Liver (tissue), 9 donors: ENCODE data around the gene RRP1. TPM values are rescaled to one million over a fixed set of nuclear protein-coding genes. Genes with fewer than 3 reads are reported as not detected.

ENCODE experiments used
- DNase-seq: peaks from one replicate; pipeline ENCODE4 v3.0.0-alpha.2; 2017; ENCODE audit warnings: low spot score
- H3K27ac ChIP-seq, 2 donors: one replicate each; pipeline ENCODE4 v1.7.0; 2013; ENCODE audit warnings: inconsistent platforms in 2 of 2, low read length in 2 of 2, control low read depth in 1 of 2, low read depth in 1 of 2, mild to moderate bottlenecking in 1 of 2
- H3K27me3 ChIP-seq, 4 donors: one replicate each; pipeline versions ENCODE4 v1.6.1 to v1.7.0; 2013; ENCODE audit warnings: low read length in 3 of 4, inconsistent platforms in 1 of 4, mild to moderate bottlenecking in 1 of 4, moderate library complexity in 1 of 4; ENCODE audit not compliant: control insufficient read depth in 4 of 4, insufficient read depth in 4 of 4
- H3K36me3 ChIP-seq, 4 donors: one replicate each; pipeline versions ENCODE4 v1.6.1 to v1.7.0; 2013; ENCODE audit warnings: low read length in 3 of 4, mild to moderate bottlenecking in 3 of 4, low read depth in 1 of 4, moderate library complexity in 1 of 4; ENCODE audit not compliant: control insufficient read depth in 4 of 4, insufficient read depth in 3 of 4
- H3K4me1 ChIP-seq, 4 donors: one replicate each; pipeline versions ENCODE4 v1.6.1 to v1.7.0; 2013; ENCODE audit warnings: low read length in 3 of 4, mild to moderate bottlenecking in 3 of 4, moderate library complexity in 1 of 4; ENCODE audit not compliant: control insufficient read depth in 4 of 4, insufficient read depth in 4 of 4
- H3K4me3 ChIP-seq, 3 donors: one replicate each; pipeline versions ENCODE4 v1.6.1 to v1.7.0; 2013; ENCODE audit warnings: low read length in 3 of 3, control low read depth in 1 of 3, low read depth in 1 of 3, mild to moderate bottlenecking in 1 of 3
- H3K9ac ChIP-seq, 2 donors: one replicate each; pipeline ENCODE4 v1.7.0; 2013; ENCODE audit warnings: low read length in 2 of 2, mild to moderate bottlenecking in 2 of 2, moderate library complexity in 2 of 2, control low read depth in 1 of 2, low read depth in 1 of 2
- H3K9me3 ChIP-seq, 4 donors: one replicate each; pipeline versions ENCODE4 v1.6.1 to v1.7.0; 2013; ENCODE audit warnings: low read length in 3 of 4; ENCODE audit not compliant: control insufficient read depth in 4 of 4
- EGR1 ChIP-seq, 2 donors: IDR thresholded peaks; 2 replicates each; pipeline ENCODE4 v1.6.1; 2016 to 2018; ENCODE audit warnings: antibody characterized with exemption in 2 of 2, low read depth in 2 of 2
- FOXA1 ChIP-seq: IDR thresholded peaks from 2 replicates; pipeline ENCODE4 v1.6.1; 2016; ENCODE audit warnings: antibody characterized with exemption
- FOXA2 ChIP-seq: IDR thresholded peaks from 2 replicates; pipeline ENCODE4 v1.6.1; 2016; ENCODE audit warnings: antibody characterized with exemption
- GABPA ChIP-seq, 2 donors: IDR thresholded peaks in 1 of 2; conservative IDR thresholded peaks in 1 of 2; 2 replicates each; pipeline ENCODE4 v1.6.1; 2016; ENCODE audit warnings: antibody characterized with exemption in 2 of 2, mild to moderate bottlenecking in 1 of 2, moderate library complexity in 1 of 2
- HNF4A ChIP-seq, 2 donors: conservative IDR thresholded peaks; 2 replicates each; pipeline ENCODE4 v1.6.1; 2016; ENCODE audit warnings: antibody characterized with exemption in 2 of 2, mild to moderate bottlenecking in 2 of 2
- HNF4G ChIP-seq: IDR thresholded peaks from 2 replicates; pipeline ENCODE4 v1.6.1; 2016; ENCODE audit warnings: antibody characterized with exemption
- JUND ChIP-seq, 2 donors: IDR thresholded peaks; 2 replicates each; pipeline ENCODE4 v1.6.1; 2016; ENCODE audit warnings: antibody characterized with exemption in 2 of 2
- NR2F2 ChIP-seq: IDR thresholded peaks from 2 replicates; pipeline ENCODE4 v1.6.1; 2016; ENCODE audit warnings: antibody characterized with exemption
- RAD21 ChIP-seq, 2 donors: IDR thresholded peaks; 2 replicates each; pipeline ENCODE4 v1.6.1; 2016; ENCODE audit warnings: antibody characterized with exemption in 2 of 2, mild to moderate bottlenecking in 2 of 2
- RXRA ChIP-seq, 2 donors: IDR thresholded peaks; 2 replicates each; pipeline ENCODE4 v1.6.1; 2017 to 2018; ENCODE audit warnings: antibody characterized with exemption in 2 of 2, mild to moderate bottlenecking in 1 of 2
- SP1 ChIP-seq: IDR thresholded peaks from 2 replicates; pipeline ENCODE4 v1.6.1; 2018; ENCODE audit warnings: antibody characterized with exemption, mild to moderate bottlenecking
- TAF1 ChIP-seq: conservative IDR thresholded peaks from 2 replicates; pipeline ENCODE4 v1.6.1; 2016; ENCODE audit warnings: antibody characterized with exemption, mild to moderate bottlenecking
- YY1 ChIP-seq: IDR thresholded peaks from 2 replicates; pipeline ENCODE4 v1.6.1; 2016; ENCODE audit warnings: antibody characterized with exemption, mild to moderate bottlenecking
- WGBS: extraction: QIAGEN DNeasy Blood & Tissue Kit; methylation state at CpG from one replicate; pipeline ENCODE4 v1.1.7; 2013; 5-methylcytosine and 5-hydroxymethylcytosine counted together
- polyA plus RNA-seq, 2 donors: library from polyadenylated mRNA; stranded (reverse) in 1 of 2; unstranded in 1 of 2; fragments of 200-250 nt in 1 of 2; fragments of >200 nt in 1 of 2; fragmentation: Nextera tagmentation in 1 of 2; extraction: Ambion mirVana in 1 of 2; gene quantifications; one replicate each; pipeline versions ENCODE4 v1.2.1 to v1.2.3, GENCODE V29; 2013 to 2015
- total RNA-seq, 2 donors: library from RNA; depleted of rRNA; stranded (reverse); fragments of >200 nt; gene quantifications; one replicate each; pipeline ENCODE4 v1.2.3, GENCODE V29; 2014
- TF ChIP-seq, protein P1 (sequence below): IDR thresholded peaks from 2 replicates; pipeline ENCODE4 v1.6.1; 2016; ENCODE audit warnings: antibody characterized with exemption
- TF ChIP-seq, protein P2 (sequence below): IDR thresholded peaks from 2 replicates; pipeline ENCODE4 v1.6.1; 2016; ENCODE audit warnings: antibody characterized with exemption, mild to moderate bottlenecking
- TF ChIP-seq, protein P3 (sequence below): IDR thresholded peaks from 2 replicates; pipeline ENCODE4 v1.6.1; 2016; ENCODE audit warnings: antibody characterized with exemption
- TF ChIP-seq, protein P4 (sequence below): fragments of 150-350 bp; IDR thresholded peaks from 2 replicates; pipeline ENCODE4 v1.5.1; 2017; ENCODE audit warnings: improper control_type of control experiment, low read depth, low read length; ENCODE audit not compliant: missing input control
- TF ChIP-seq, protein P5 (sequence below): IDR thresholded peaks from 2 replicates; pipeline ENCODE4 v1.6.1; 2016; ENCODE audit warnings: antibody characterized with exemption
- donor health status: healthy.
- donor health status: healthy.
- donor health status: healthy.
- donor health status: healthy.
- donor health status: healthy.

RRP1 gene
- total and polyA plus RNA-seq, 4 donors, result 5.4 to 15.0 (median 7.7) TPM

DNA sequence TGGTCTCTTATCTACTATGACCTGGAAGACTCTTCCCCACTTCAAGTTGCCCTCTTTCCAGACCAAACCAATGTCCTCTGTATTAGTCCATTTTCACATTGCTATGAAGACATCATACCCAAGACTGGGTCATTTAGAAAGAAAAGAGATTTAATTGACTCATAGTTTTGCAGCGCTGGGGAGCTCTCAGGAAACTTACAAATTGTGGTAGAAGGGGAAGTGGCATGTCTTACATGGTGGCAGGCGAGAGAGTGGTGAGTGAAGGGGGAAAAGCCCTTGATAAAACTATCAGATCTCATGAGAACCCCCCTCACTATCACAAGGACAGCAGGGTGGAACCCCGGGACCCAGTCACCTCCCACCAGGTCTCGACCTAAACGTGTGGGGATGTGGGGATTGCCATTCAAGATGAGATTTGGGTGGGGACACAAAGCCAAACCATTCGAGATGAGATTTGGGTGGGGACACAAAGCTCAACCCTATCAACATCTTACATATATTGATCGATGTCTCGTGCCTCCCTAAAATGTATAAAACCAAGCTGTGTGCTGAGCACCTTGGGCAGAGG, 61.4 kb downstream of the RRP1 start:
- H3K4me3 ChIP-seq, result no peak overlapping the region
- no peak overlapping the region for H3K27ac ChIP-seq
- no peaks in the 10 kb centered on the region for H3K9me3 ChIP-seq
- TF ChIP-seq GABPA (IDR thresholded peaks at IDR 0.05 in 1 of 2, conservative IDR thresholded peaks at IDR 0.05 in 1 of 2) (no peak), EGR1 (IDR thresholded peaks at IDR 0.05; ENCODE audit: low read depth in 2 of 2) (no peak), SP1 (no peak), YY1 (no peak), RXRA (IDR thresholded peaks at IDR 0.05) (no peak), NR2F2 (no peak), JUND (IDR thresholded peaks at IDR 0.05) (no peak), TAF1 (no peak), RAD21 (IDR thresholded peaks at IDR 0.05) (no peak)
- TF ChIP-seq, protein P1, sequence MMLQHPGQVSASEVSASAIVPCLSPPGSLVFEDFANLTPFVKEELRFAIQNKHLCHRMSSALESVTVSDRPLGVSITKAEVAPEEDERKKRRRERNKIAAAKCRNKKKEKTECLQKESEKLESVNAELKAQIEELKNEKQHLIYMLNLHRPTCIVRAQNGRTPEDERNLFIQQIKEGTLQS, result no peak
- TF ChIP-seq, protein P2, sequence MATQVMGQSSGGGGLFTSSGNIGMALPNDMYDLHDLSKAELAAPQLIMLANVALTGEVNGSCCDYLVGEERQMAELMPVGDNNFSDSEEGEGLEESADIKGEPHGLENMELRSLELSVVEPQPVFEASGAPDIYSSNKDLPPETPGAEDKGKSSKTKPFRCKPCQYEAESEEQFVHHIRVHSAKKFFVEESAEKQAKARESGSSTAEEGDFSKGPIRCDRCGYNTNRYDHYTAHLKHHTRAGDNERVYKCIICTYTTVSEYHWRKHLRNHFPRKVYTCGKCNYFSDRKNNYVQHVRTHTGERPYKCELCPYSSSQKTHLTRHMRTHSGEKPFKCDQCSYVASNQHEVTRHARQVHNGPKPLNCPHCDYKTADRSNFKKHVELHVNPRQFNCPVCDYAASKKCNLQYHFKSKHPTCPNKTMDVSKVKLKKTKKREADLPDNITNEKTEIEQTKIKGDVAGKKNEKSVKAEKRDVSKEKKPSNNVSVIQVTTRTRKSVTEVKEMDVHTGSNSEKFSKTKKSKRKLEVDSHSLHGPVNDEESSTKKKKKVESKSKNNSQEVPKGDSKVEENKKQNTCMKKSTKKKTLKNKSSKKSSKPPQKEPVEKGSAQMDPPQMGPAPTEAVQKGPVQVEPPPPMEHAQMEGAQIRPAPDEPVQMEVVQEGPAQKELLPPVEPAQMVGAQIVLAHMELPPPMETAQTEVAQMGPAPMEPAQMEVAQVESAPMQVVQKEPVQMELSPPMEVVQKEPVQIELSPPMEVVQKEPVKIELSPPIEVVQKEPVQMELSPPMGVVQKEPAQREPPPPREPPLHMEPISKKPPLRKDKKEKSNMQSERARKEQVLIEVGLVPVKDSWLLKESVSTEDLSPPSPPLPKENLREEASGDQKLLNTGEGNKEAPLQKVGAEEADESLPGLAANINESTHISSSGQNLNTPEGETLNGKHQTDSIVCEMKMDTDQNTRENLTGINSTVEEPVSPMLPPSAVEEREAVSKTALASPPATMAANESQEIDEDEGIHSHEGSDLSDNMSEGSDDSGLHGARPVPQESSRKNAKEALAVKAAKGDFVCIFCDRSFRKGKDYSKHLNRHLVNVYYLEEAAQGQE, result no peak
- WGBS, result 86% methylated on average over 8 of the region's 8 CpGs
- no peaks in the 10 kb centered on the region for H3K27me3 ChIP-seq
- DNase-seq, result no peak
- H3K36me3 ChIP-seq, result no peaks in the 10 kb centered on the region
- no peaks in the 10 kb centered on the region for H3K4me1 ChIP-seq
- no peak overlapping the region for H3K9ac ChIP-seq

DNA sequence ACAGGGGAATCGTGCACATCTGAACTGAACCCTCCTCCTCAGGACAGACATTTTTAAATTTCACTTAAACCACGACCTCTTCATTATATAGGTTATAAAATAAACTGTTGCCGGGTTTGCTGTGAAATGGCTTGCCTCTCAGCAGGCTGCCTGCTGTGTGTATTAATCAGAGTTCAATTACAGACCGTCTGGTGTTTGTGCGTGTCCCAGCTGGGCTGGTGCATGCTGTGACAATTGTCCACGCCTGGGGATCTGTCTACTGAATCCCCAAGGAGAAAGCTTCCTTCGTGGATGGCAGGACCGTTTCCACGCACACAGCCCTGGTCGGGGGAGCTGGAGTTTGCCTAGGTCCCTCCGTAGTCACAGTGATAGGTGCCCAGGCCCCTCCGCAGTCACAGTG, 62.2 kb downstream of the RRP1 start:
- Histone ChIP-seq H3K27me3 (no peaks in the 10 kb centered on the region), H3K4me1 (no peaks in the 10 kb centered on the region), H3K9ac (no peak overlapping the region), H3K9me3 (no peaks in the 10 kb centered on the region), H3K4me3 (no peak overlapping the region), H3K27ac (no peak overlapping the region), H3K36me3 (no peaks in the 10 kb centered on the region)
- no peak for DNase-seq
- TF ChIP-seq, protein P3, sequence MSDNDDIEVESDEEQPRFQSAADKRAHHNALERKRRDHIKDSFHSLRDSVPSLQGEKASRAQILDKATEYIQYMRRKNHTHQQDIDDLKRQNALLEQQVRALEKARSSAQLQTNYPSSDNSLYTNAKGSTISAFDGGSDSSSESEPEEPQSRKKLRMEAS, result no peak
- TF ChIP-seq YY1, result no peak
- TF ChIP-seq HNF4G, result no peak
- no peak for TF ChIP-seq RAD21 (IDR thresholded peaks at IDR 0.05)
- no peak for TF ChIP-seq NR2F2
- no peak for TF ChIP-seq FOXA1
- TF ChIP-seq GABPA (IDR thresholded peaks at IDR 0.05 in 1 of 2, conservative IDR thresholded peaks at IDR 0.05 in 1 of 2), result no peak
- TF ChIP-seq, protein P4, sequence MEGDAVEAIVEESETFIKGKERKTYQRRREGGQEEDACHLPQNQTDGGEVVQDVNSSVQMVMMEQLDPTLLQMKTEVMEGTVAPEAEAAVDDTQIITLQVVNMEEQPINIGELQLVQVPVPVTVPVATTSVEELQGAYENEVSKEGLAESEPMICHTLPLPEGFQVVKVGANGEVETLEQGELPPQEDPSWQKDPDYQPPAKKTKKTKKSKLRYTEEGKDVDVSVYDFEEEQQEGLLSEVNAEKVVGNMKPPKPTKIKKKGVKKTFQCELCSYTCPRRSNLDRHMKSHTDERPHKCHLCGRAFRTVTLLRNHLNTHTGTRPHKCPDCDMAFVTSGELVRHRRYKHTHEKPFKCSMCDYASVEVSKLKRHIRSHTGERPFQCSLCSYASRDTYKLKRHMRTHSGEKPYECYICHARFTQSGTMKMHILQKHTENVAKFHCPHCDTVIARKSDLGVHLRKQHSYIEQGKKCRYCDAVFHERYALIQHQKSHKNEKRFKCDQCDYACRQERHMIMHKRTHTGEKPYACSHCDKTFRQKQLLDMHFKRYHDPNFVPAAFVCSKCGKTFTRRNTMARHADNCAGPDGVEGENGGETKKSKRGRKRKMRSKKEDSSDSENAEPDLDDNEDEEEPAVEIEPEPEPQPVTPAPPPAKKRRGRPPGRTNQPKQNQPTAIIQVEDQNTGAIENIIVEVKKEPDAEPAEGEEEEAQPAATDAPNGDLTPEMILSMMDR, result no peak
- TF ChIP-seq FOXA2, result no peak
- TF ChIP-seq, protein P5, sequence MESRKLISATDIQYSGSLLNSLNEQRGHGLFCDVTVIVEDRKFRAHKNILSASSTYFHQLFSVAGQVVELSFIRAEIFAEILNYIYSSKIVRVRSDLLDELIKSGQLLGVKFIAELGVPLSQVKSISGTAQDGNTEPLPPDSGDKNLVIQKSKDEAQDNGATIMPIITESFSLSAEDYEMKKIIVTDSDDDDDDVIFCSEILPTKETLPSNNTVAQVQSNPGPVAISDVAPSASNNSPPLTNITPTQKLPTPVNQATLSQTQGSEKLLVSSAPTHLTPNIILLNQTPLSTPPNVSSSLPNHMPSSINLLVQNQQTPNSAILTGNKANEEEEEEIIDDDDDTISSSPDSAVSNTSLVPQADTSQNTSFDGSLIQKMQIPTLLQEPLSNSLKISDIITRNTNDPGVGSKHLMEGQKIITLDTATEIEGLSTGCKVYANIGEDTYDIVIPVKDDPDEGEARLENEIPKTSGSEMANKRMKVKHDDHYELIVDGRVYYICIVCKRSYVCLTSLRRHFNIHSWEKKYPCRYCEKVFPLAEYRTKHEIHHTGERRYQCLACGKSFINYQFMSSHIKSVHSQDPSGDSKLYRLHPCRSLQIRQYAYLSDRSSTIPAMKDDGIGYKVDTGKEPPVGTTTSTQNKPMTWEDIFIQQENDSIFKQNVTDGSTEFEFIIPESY, result no peak
- TF ChIP-seq, protein P2, result no peak
- TF ChIP-seq EGR1 (IDR thresholded peaks at IDR 0.05; ENCODE audit: low read depth in 2 of 2), result no peak
- TF ChIP-seq TAF1, result no peak
- TF ChIP-seq SP1, result no peak
- no peak for TF ChIP-seq JUND (IDR thresholded peaks at IDR 0.05)
- TF ChIP-seq RXRA (IDR thresholded peaks at IDR 0.05), result no peak
- TF ChIP-seq HNF4A (conservative IDR thresholded peaks at IDR 0.05), result no peak
- TF ChIP-seq, protein P1, result no peak
- WGBS, result 89% methylated on average over 12 of the region's 12 CpGs
